GM21515 (cell line): ENCODE data around the gene UBE2Q2.
"Not testable (repeated sequence)": the region's sequence is repeated elsewhere in the genome, so short reads cannot be mapped to it uniquely, and the experiment has no call there.

Source experiments
- ATAC-seq: cut with Tn5 transposase; IDR thresholded peaks from one replicate; pipeline ENCODE4 v1.9.1; 2021; ENCODE audit not compliant: unreplicated experiment

The UBE2Q2 gene

GRCh38 chr15:75823860-75824613 lies 19.2 kb upstream of the UBE2Q2 start:
- ATAC-seq: no peak

DNA sequence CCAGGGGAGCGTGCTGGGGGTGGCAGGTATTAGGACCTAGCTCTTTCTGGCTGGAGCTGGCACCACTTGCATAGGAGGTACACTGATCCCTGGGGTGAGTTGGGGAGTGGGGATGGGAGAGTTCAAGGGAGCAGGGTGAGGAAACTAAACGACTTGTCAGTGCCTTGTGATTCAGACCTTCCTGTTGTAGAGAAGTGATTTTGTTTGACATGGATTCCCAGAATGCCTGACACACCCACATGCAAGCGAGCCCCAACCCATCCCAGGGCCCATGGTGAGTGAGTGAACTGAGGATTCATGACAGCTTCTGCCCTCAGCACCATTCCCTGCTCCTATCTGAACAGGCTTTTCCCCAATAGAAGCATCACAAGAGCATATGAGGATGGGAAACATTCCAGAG lies 15.6 kb upstream of the UBE2Q2 start:
- no peak for ATAC-seq

DNA sequence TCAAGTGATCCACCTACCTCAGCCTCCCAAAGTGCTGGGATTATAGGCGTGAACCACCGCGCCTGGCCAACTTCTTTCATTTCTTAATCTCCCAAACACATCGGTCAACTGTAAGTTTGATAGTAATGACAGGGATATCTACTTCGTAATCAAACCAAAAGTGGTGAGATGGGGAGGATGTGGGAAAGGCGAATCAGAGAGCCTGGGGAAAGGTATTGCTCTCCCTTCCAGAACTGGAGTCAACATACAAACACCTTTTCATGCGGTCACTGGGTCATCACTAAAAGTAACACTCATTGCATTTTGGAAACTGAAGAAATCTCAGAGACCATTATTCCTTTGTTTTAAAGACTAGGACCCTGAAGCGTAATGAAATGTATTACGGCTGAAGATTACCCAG lies 14.8 kb upstream of the UBE2Q2 start:
- no peak for ATAC-seq

DNA sequence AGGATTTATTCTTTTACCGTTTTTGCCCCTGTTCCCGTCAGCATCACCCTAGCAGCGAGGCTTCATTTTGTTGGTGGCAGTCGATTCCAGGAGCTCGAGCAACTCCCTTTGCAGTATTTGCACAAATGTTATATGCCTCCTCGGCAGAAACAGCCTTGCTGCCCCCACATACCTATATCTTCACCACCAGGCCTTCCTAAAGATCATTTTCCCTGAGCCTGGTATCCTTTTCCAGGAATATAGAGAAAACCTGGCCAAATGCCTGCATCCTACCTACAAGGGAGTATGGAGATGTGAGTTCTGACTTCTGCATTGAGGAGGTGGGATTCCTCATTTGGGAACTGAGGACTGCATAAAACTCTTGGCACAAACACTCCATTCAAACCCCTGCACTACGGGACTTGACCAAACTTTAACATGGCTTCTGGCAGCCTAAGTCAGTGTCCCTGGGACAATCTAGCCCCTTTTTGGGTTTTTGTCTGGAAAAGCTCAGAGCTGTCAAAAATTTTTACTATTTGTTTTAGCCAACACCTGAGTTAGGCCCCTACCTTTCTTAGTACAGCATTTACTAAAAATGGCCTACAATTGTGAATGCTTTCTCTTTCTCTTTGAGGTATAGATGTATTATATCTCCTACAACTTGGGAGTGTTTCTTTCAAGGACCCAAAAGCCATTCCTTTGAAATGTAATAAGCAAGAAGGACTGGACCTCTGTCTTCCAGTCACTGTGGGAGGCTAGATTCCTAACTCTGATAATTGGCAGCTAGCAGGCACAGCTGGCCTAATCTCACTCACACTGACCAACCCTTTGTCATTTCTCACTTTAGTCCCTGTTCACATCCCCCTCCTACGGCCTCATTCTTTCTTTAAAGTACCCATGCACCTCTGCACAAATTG lies 12.1 kb upstream of the UBE2Q2 start:
- ATAC-seq: no peak

DNA sequence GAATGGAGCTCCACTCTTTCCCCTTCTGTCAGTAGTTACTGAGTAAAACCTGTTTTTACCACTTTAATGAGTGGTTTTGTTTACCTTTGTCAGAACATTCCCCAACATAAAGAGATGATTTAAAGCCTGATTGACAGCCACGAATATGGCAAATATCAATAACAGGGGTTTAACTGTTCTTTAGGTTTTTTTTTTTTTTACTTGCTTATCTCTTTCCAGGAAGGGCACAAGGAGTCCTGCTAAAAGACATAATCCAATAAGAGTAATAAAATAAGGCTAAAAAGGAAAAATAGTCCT lies 11.5 kb upstream of the UBE2Q2 start:
- ATAC-seq: no peak

DNA sequence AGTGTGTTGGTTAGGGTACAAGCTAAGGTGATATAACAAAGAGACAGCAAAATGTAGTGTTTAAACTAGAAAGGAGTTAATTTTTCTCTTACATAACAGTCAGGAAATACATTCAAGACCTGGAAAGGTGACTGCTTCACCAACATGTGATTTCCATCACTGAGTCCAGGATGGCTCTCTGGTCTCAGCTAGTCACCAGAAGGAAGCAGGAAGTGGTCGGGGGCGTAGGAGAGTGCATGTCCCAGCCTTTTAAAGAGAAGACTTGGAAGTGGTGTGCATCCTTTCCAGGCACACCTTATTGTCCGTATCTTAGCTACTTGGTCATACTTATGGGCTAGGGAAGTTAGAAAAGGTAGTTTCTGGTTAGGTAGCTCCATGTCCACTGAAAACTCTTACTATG lies 11.1 kb upstream of the UBE2Q2 start:
- no peak for ATAC-seq

DNA sequence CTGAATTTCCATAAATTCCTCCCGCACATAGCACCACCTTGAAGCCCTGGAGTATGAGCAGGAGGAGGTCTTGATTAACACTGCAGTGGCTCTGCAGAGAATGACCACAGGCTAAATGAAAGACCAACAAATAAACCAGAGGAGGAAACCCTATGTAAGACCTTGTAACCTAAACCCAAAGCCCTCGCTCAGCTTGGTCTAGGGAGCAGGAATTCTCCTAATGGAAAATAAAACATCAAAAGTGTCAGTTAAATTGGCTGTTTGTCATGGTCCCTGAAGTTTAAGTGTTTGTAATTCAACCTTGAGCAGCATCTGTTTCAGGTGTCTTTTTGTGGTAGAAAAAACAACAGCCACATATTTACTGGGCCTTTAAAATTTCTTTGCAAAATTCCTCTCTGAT lies 9.2 kb upstream of the UBE2Q2 start:
- ATAC-seq: no peak

- ATAC-seq: peak; percentile 10
Measured at GRCh38 chr15:75835990-75836958, 7.0 kb upstream of the UBE2Q2 start.

GRCh38 chr15:75836959-75837334 lies 6.3 kb upstream of the UBE2Q2 start:
- ATAC-seq: peak; percentile 68

DNA sequence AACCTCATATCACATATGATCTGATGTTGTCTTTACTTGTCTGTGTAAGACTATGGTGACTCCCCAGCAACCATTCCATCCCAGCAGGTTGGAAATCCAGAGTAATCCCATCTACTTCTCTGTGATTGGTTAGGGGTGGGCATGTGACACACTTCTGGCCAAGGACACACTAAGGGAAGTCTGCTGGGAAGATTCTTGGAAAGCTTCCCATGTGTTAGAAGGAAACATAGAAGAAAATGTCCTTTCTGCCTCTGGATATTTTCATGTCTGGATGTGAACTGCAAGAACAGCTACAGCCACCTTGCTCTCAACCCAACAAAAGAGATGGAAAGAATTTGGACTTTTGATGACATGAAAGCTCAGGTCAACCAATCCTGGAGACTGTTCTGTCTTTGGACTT lies 2.6 kb upstream of the UBE2Q2 start:
- ATAC-seq: no peak

DNA sequence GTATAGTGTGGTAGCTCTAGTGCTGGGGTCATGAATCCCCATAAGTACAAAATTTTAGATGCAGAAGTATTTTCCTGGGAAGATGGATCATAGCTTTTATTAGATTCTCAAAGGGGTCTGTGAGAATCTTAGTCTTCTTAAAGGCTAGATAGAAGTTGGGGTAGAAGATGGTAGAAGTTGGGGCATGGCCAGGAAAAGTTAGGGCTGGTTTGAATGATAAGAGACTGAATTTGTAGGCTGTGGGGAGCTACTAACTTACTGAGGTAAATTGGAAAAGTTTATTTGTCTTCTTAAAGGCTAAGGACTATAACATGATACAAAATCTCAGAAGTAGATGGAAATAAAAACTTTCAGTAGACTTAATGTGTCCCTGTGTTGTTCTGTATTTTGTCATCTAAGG lies 1.6 kb upstream of the UBE2Q2 start:
- ATAC-seq: no peak

GRCh38 chr15:75843678-75844581 lies 683 bp downstream of the UBE2Q2 start:
- peak; percentile 40 for ATAC-seq

DNA sequence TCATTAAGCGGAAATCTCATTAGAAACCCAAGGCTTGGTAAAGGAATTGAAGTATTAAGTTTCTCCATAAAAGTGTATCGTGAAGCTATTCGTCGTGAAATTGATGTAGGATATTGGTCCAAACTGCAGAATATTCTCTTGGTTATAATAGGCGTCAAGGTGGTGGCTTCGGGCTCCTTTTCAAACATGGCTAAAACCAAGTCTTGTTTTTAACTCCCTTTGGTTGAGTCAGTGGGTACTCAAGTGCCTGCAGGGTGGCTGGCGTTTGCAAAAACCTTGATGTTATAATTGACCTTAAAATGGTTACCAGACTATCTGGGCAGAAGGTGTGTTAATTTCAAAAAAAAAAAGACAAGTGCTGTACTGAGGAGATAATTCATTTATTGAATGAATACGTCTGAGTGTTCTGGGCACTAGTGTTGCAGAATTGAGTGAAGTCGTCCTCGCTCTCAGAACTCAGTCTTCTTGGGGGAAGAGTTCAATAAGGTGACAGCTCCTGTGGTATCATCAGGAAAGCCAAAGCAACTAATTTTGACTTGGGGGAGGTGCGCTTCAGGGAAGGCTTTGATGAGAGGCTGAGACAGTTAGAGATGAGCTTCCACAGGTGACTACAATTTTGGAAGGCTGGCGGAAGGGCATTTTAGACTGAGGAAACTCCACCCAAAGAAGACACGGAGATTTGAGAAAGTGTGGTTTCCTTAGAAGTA lies 1.5 kb downstream of the UBE2Q2 start:
- ATAC-seq: no peak

- ATAC-seq: no peak
Measured at GRCh38 chr15:75849167-75849566, 5.9 kb downstream of the UBE2Q2 start.

GRCh38 chr15:75850708-75851107 lies 7.5 kb downstream of the UBE2Q2 start:
- no peak for ATAC-seq

GRCh38 chr15:75851566-75851965 lies 8.3 kb downstream of the UBE2Q2 start:
- ATAC-seq: not testable (repeated sequence)

- no peak for ATAC-seq
Measured at GRCh38 chr15:75857886-75858285, 14.6 kb downstream of the UBE2Q2 start.

- no peak for ATAC-seq
Measured at GRCh38 chr15:75861750-75862402, 18.6 kb downstream of the UBE2Q2 start.

DNA sequence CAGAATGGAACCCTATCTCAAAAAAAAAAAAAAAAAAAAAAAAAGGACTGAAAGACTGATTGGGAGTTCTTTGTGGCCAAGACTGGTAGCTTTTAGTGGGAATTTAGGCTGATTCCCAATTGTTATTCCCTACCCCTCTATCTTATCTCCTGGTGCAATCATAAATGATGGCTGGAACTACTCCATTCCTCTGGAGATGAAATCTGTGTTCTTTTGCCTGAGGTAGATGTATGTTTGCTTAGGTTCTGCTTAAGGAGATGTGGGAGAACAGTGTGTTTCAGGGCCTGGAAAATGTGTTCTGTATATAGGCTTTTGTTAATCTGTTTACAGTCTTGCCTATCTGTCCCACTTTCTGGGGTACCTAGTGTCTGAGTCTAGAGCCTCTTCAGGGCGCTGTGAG lies 19.5 kb downstream of the UBE2Q2 start:
- no peak for ATAC-seq
